GM21447 (cell line): ENCODE results near the gene MARVELD2.

ENCODE experiments used
- ATAC-seq: cut with Tn5 transposase; IDR thresholded peaks from one replicate; pipeline ENCODE4 v1.9.1; 2021; ENCODE audit not compliant: unreplicated experiment

The MARVELD2 gene

GRCh38 chr5:69491838-69492390, 77.0 kb downstream of the MARVELD2 start:
- ATAC-seq = no peak

GRCh38 chr5:69492391-69492922, 77.5 kb downstream of the MARVELD2 start, which contains the start of gene OCLN:
Gene OCLN (plus strand): TSS chr5:69492790. CDS start chr5:69504245, 11,455 bp downstream.
- ATAC-seq = no peak

GRCh38 chr5:69492923-69493395, 78.0 kb downstream of the MARVELD2 start:
- ATAC-seq = no peak

- ATAC-seq = no peak
These were observed 78.6 kb downstream of the MARVELD2 start for GRCh38 chr5:69493396-69494133.
